SU-DHL-6 (cell line): Measurements from ENCODE around the gene FRMPD2.
"Not testable (repeated sequence)": the region's sequence is repeated elsewhere in the genome, so short reads cannot be mapped to it uniquely, and the experiment has no call there.

Experiments used
- H2AFZ ChIP-seq: fragments of 200-600 bp; sonication (generic); 2 replicates; pipeline ENCODE4 v1.6.1; 2014; ENCODE audit warnings: low read depth, mild to moderate bottlenecking, moderate library complexity, mixed read lengths, antibody characterized with exemption, low read length; ENCODE audit not compliant: severe bottlenecking
- H3F3A ChIP-seq: fragments of 200-600 bp; shearing (Covaris generic); 2 replicates; pipeline ENCODE4 v1.6.0; 2016; ENCODE audit warnings: antibody characterized with exemption, mild to moderate bottlenecking; ENCODE audit not compliant: insufficient read depth
- H3K27ac ChIP-seq: fragments of 200-600 bp; sonication (generic); 2 replicates; pipeline ENCODE4 v1.5.1; 2016; ENCODE audit warnings: low read depth, mild to moderate bottlenecking, low read length, moderate library complexity, mixed read lengths
- H3K27me3 ChIP-seq: fragments of 200-600 bp; sonication (generic), shearing (Covaris generic); 2 replicates; pipeline ENCODE4 v1.6.0; 2014; ENCODE audit warnings: mild to moderate bottlenecking, low read length
- H3K36me3 ChIP-seq: fragments of 200-600 bp; sonication (generic); 2 replicates; pipeline ENCODE4 v1.6.1; 2014; ENCODE audit warnings: mild to moderate bottlenecking, low read length, mixed read lengths
- H3K4me2 ChIP-seq: fragments of 300-600, 200-600 bp; shearing (Covaris generic), sonication (generic); 2 replicates; pipeline ENCODE4 v1.6.0; 2014; ENCODE audit warnings: low read length, low read depth, mild to moderate bottlenecking; ENCODE audit not compliant: poor library complexity, severe bottlenecking
- H3K4me3 ChIP-seq: fragments of 200-600 bp; sonication (generic); 2 replicates; pipeline ENCODE4 v1.5.1; 2014; ENCODE audit warnings: antibody characterized with exemption, low read length, mild to moderate bottlenecking, mixed read lengths; ENCODE audit not compliant: insufficient read depth, poor library complexity, severe bottlenecking
- H3K79me2 ChIP-seq: fragments of 200-600 bp; sonication (generic); 2 replicates; pipeline ENCODE4 v1.6.1; 2014; ENCODE audit warnings: mild to moderate bottlenecking, low read length, moderate library complexity; ENCODE audit not compliant: insufficient read depth
- H3K9ac ChIP-seq: fragments of 200-600 bp; sonication (generic); 2 replicates; pipeline ENCODE4 v1.7.0; 2014; ENCODE audit warnings: mild to moderate bottlenecking, low read length
- H3K9me2 ChIP-seq: fragments of 200-600 bp; sonication (generic); replicated peaks from 2 replicates; pipeline ENCODE4 v1.6.1; 2014; ENCODE audit warnings: low read length; ENCODE audit not compliant: insufficient read depth
- H3K9me3 ChIP-seq: fragments of 200-600 bp; sonication (generic); 2 replicates; pipeline ENCODE4 v1.6.1; 2014; ENCODE audit warnings: low read length, mixed read lengths; ENCODE audit not compliant: insufficient read depth
- H4K20me1 ChIP-seq: fragments of 200-600 bp; sonication (generic); 2 replicates; pipeline ENCODE4 v1.6.1; 2014; ENCODE audit warnings: low read depth, mild to moderate bottlenecking, antibody characterized with exemption, low read length, moderate library complexity, mixed read lengths
- CTCF ChIP-seq: fragments of 200-600 bp; sonication (generic); IDR thresholded peaks from one replicate; pipeline ENCODE4 v1.5.1; 2017; ENCODE audit warnings: antibody characterized with exemption, mild to moderate bottlenecking, low read length, moderate library complexity; ENCODE audit not compliant: insufficient read depth, poor library complexity, severe bottlenecking
- EZH2phosphoT487 ChIP-seq: fragments of 200-600 bp; sonication (generic), shearing (Covaris generic); conservative IDR thresholded peaks from 2 replicates; pipeline ENCODE4 v1.6.1; 2018; ENCODE audit warnings: mild to moderate bottlenecking, antibody characterized with exemption, low read length, moderate library complexity, mixed read lengths

The FRMPD2 gene

GRCh38 chr10:48245977-48246376 is 28.5 kb downstream of the FRMPD2 start:
- H3K9me2 ChIP-seq: no peaks in the 10 kb centered on the region
- H3K4me2 ChIP-seq: no peak overlapping the region
- TF ChIP-seq CTCF: no peak
- no peak for TF ChIP-seq EZH2phosphoT487
- no peaks in the 10 kb centered on the region for H3K27me3 ChIP-seq
- H3K4me3 ChIP-seq: no peak overlapping the region
- no peaks in the 10 kb centered on the region for H3K79me2 ChIP-seq
- no peak overlapping the region for H2AFZ ChIP-seq
- no peak overlapping the region for H3K27ac ChIP-seq
- H4K20me1 ChIP-seq: no peaks in the 10 kb centered on the region
- H3F3A ChIP-seq: no peaks in the 10 kb centered on the region
- no peaks in the 10 kb centered on the region for H3K36me3 ChIP-seq
- no peaks in the 10 kb centered on the region for H3K9me3 ChIP-seq
- H3K9ac ChIP-seq: no peak overlapping the region

DNA sequence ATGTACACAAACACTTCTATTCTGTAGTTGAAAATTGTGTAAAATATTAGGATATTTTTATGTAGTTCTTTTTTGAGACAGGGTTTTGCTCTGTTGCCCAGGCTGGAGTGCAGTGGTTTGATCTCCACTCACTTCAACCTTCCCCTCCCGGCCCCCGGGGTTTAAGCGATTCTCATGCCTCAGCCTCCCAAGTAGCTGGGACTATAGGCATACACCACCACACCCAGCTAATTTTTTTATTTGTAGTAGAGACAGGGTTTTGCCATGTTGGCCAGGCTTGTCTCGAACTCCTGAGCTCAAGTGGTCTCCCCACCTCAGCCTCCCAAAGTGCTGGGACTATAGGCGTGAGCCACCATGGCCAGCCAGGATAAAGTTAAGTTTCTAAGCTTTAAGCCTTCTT is 30.6 kb downstream of the FRMPD2 start:
- H4K20me1 ChIP-seq, H3K9me3 ChIP-seq, H3F3A ChIP-seq, H3K36me3 ChIP-seq, H3K9me2 ChIP-seq, H2AFZ ChIP-seq, H3K4me2 ChIP-seq, H3K4me3 ChIP-seq, H3K9ac ChIP-seq, H3K27ac ChIP-seq, H3K27me3 ChIP-seq, H3K79me2 ChIP-seq: not testable (repeated sequence)

GRCh38 chr10:48243487-48243886 is 31.0 kb downstream of the FRMPD2 start:
- no peak overlapping the region for H3K4me2 ChIP-seq
- H3K9ac ChIP-seq: no peak overlapping the region
- no peaks in the 10 kb centered on the region for H4K20me1 ChIP-seq
- H3K36me3 ChIP-seq: no peaks in the 10 kb centered on the region
- no peaks in the 10 kb centered on the region for H3F3A ChIP-seq
- TF ChIP-seq CTCF (no peak), EZH2phosphoT487 (no peak)
- H3K9me3 ChIP-seq: no peaks in the 10 kb centered on the region
- no peak overlapping the region for H2AFZ ChIP-seq
- H3K4me3 ChIP-seq: no peak overlapping the region
- no peak overlapping the region for H3K27ac ChIP-seq
- no peaks in the 10 kb centered on the region for H3K9me2 ChIP-seq
- no peaks in the 10 kb centered on the region for H3K27me3 ChIP-seq
- no peaks in the 10 kb centered on the region for H3K79me2 ChIP-seq

- Histone ChIP-seq H4K20me1 (no peaks in the 10 kb centered on the region), H3K9me2 (no peaks in the 10 kb centered on the region), H3K9me3 (no peaks in the 10 kb centered on the region), H3K27ac (no peak overlapping the region), H3K4me2 (no peak overlapping the region), H3K9ac (no peak overlapping the region), H3K79me2 (no peaks in the 10 kb centered on the region), H2AFZ (no peak overlapping the region), H3K36me3 (no peaks in the 10 kb centered on the region), H3F3A (no peaks in the 10 kb centered on the region), H3K4me3 (no peak overlapping the region), H3K27me3 (no peaks in the 10 kb centered on the region)
- TF ChIP-seq EZH2phosphoT487: no peak
- no peak for TF ChIP-seq CTCF
Measured at GRCh38 chr10:48242171-48242904, 32.2 kb downstream of the FRMPD2 start.
